HepG2 (cell line): ENCODE results near the gene DDAH1. TPM values are rescaled to one million over a fixed set of nuclear protein-coding genes. Genes with fewer than 3 reads are reported as not detected.

ENCODE experiments used
- ATAC-seq: fragments of 200-7000 bp; cut with Tn5 transposase; 3 replicates; pipeline ENCODE4 v1.9.1; 2020; ENCODE audit warnings: mild to moderate bottlenecking, moderate library complexity
- BruUV-seq: library from RNA; stranded (reverse); fragments of 400-500 nt; replicated peaks from 2 replicates; lab custom pipeline; 2021; lab: Mats Ljungman, UMichigan
- CTCF ChIA-PET: fragments of 300-600 bp; formaldehyde crosslinking; extraction: SDS; loops from one replicate; lab custom pipeline; 2021; ENCODE audit warnings: low total read pairs, inconsistent platforms, low intra/inter-chr PET ratio; lab: Yijun Ruan, JAX
- POLR2A ChIA-PET: fragments of 350-600 bp; sonication (Branson Sonifier 250); formaldehyde crosslinking; loops from one replicate; lab custom pipeline; 2020; ENCODE audit warnings: antibody characterized with exemption, inconsistent platforms; lab: Yijun Ruan, JAX
- DNase-seq: peaks from one replicate; pipeline ENCODE4 v3.0.0-alpha.2; 2015; ENCODE audit warnings: low spot score
- FAIRE-seq: peaks from 3 replicates; lab custom pipeline; 2011; peaks lifted over from hg19 to GRCh38; lab: Jason Lieb, UNC
- H2AFZ ChIP-seq: one replicate; pipeline ENCODE4 v1.6.1; 2011; ENCODE audit warnings: low read length, inconsistent platforms
- H3K27ac ChIP-seq: fragments of 300-600 bp; 3 replicates; pipeline ENCODE4 v1.8.0; 2011; ENCODE audit warnings: mixed run types, mild to moderate bottlenecking, mixed read lengths, low read length, inconsistent platforms; ENCODE audit not compliant: insufficient read depth; ENCODE audit errors: extremely low read length
- H3K27me3 ChIP-seq, 2 experiments: fragments of 200-600 bp in 1 of 2; 2 replicates in 1 of 2; 3 replicates in 1 of 2; pipeline versions ENCODE4 v1.6.0 to v1.8.0; 2011; ENCODE audit warnings: low read length in 2 of 2, mild to moderate bottlenecking in 2 of 2, moderate library complexity in 2 of 2, inconsistent platforms in 1 of 2; ENCODE audit not compliant: insufficient read depth in 2 of 2, control insufficient read depth in 1 of 2
- H3K36me3 ChIP-seq, 2 experiments: fragments of 200-600 bp in 1 of 2; replicated peaks in 1 of 2; 2 replicates in 1 of 2; 3 replicates in 1 of 2; pipeline versions ENCODE4 v1.5.1 to v1.8.0; 2011; ENCODE audit warnings: low read length in 2 of 2, inconsistent platforms in 1 of 2; ENCODE audit not compliant: insufficient read depth in 2 of 2, control insufficient read depth in 1 of 2
- H3K4me1 ChIP-seq: 2 replicates; pipeline ENCODE4 v1.5.1; 2012; ENCODE audit warnings: low read length, inconsistent platforms; ENCODE audit not compliant: insufficient read depth
- H3K4me2 ChIP-seq: 2 replicates; pipeline ENCODE4 v1.6.0; 2011; ENCODE audit warnings: low read depth, low read length, inconsistent platforms
- H3K4me3 ChIP-seq, 3 experiments: fragments of 200-600 bp in 1 of 3; sonication (generic), shearing (Covaris generic) in 1 of 3; replicated peaks in 1 of 3; 2 replicates each; pipeline ENCODE4 v1.5.1; 2011 to 2016; ENCODE audit warnings: low read length in 3 of 3, inconsistent platforms in 2 of 3, low read depth in 2 of 3, mild to moderate bottlenecking in 2 of 3, control low read depth in 1 of 3, mixed read lengths in 1 of 3; ENCODE audit not compliant: insufficient read depth in 1 of 3
- H3K79me2 ChIP-seq: one replicate; pipeline ENCODE4 v1.6.1; 2011; ENCODE audit warnings: low read length, inconsistent platforms; ENCODE audit not compliant: insufficient read depth
- H3K9ac ChIP-seq: 2 replicates; pipeline ENCODE4 v1.6.0; 2011; ENCODE audit warnings: mild to moderate bottlenecking, low read depth, low read length, inconsistent platforms; ENCODE audit not compliant: insufficient read depth
- H3K9me3 ChIP-seq: 2 replicates; pipeline ENCODE4 v1.5.1; 2012; ENCODE audit warnings: mild to moderate bottlenecking, low read length
- H4K20me1 ChIP-seq: 2 replicates; pipeline ENCODE4 v1.6.0; 2011; ENCODE audit warnings: inconsistent platforms, mild to moderate bottlenecking, low read length, moderate library complexity; ENCODE audit not compliant: insufficient read depth
- HNF4G ChIP-seq, 2 experiments: sonication (generic) in 1 of 2; formaldehyde crosslinking in 1 of 2; IDR thresholded peaks; 2 replicates each; pipeline versions ENCODE4 v1.4.0 to v1.6.1; 2011 to 2020; ENCODE audit warnings: borderline replicate concordance in 2 of 2, low read depth in 2 of 2, mild to moderate bottlenecking in 2 of 2, low read length in 1 of 2, missing genetic modification reagents in 1 of 2, moderate library complexity in 1 of 2
- JUND ChIP-seq: sonication (generic); formaldehyde crosslinking; IDR thresholded peaks from 2 replicates; pipeline ENCODE4 v1.8.0; 2022; ENCODE audit warnings: mild to moderate bottlenecking, missing genetic modification reagents
- KDM3A ChIP-seq: IDR thresholded peaks from 2 replicates; pipeline ENCODE4 v1.6.1; 2018; ENCODE audit warnings: low read depth, missing compliant biosample characterization
- PHF8 ChIP-seq: sonication (generic); formaldehyde crosslinking; IDR thresholded peaks from 2 replicates; pipeline ENCODE4 v1.5.0; 2020; ENCODE audit warnings: missing genetic modification reagents
- SMC3 ChIP-seq: IDR thresholded peaks from 2 replicates; pipeline ENCODE4 v1.6.1; 2011; ENCODE audit warnings: low read length, improper control_type of control experiment
- ZFP41 ChIP-seq: sonication (generic); formaldehyde crosslinking; IDR thresholded peaks from 2 replicates; pipeline ENCODE4 v1.4.0; 2020; ENCODE audit warnings: mild to moderate bottlenecking, missing genetic modification reagents, borderline replicate concordance
- ZKSCAN8 ChIP-seq: IDR thresholded peaks from 2 replicates; pipeline ENCODE4 v1.6.1; 2016; ENCODE audit warnings: borderline replicate concordance, missing genetic modification reagents, missing compliant biosample characterization
- ZNF160 ChIP-seq: sonication (generic); formaldehyde crosslinking; IDR thresholded peaks from 2 replicates; pipeline ENCODE4 v1.8.0; 2022; ENCODE audit warnings: mild to moderate bottlenecking, inconsistent platforms, missing genetic modification reagents
- ZNF253 ChIP-seq: sonication (generic); formaldehyde crosslinking; IDR thresholded peaks from 2 replicates; pipeline ENCODE4 v1.8.0; 2022; ENCODE audit warnings: mild to moderate bottlenecking, missing genetic modification reagents, borderline replicate concordance
- WGBS: methylation state at CpG from one replicate; pipeline ENCODE4 v1.1.6; 2017; ENCODE audit warnings: low lambda C conversion rate; 5-methylcytosine and 5-hydroxymethylcytosine counted together
- in situ Hi-C: cut with HindIII; loops from 2 replicates; pipeline ENCODE4 v1.10.0; 2017; ENCODE audit warnings: low pct_unique_long_range_greater_than_20kb; ENCODE audit not compliant: extremely low pct_ligation_motif_present
- intact Hi-C: fragments of 100-400 bp; cut with micrococcal nuclease; formaldehyde crosslinking; loops from one replicate; pipeline ENCODE4 v1.10.0; 2022; ENCODE audit not compliant: unreplicated experiment
- polyA plus RNA-seq, 8 experiments: library from polyadenylated mRNA; depleted of rRNA in 3 of 8; stranded (reverse) in 7 of 8; unstranded in 1 of 8; fragments of >200 nt; fragmentation: Illumina TruSeq in 4 of 8; extraction: Trizol in 4 of 8; gene quantifications; 2 replicates each; pipeline versions ENCODE4 v1.2.1 to v1.2.3, GENCODE V29; 2011 to 2016; ENCODE audit warnings: low read depth in 4 of 8, missing spikeins in 1 of 8, mixed read lengths in 1 of 8; ENCODE audit not compliant: insufficient read depth in 1 of 8
- total RNA-seq, 5 experiments: library from RNA; depleted of rRNA; stranded (reverse); fragments of >200 nt; fragmentation: Illumina TruSeq; extraction: Trizol; gene quantifications; 2 replicates each; pipeline ENCODE4 v1.2.3, GENCODE V29; 2016; ENCODE audit warnings: low read depth in 1 of 5
- TF ChIP-seq, protein P1 (sequence below): IDR thresholded peaks from 2 replicates; pipeline ENCODE4 v1.6.1; 2016; ENCODE audit warnings: low read depth
- TF ChIP-seq, protein P2 (sequence below): sonication (generic); formaldehyde crosslinking; IDR thresholded peaks from one replicate; pipeline ENCODE4 v1.5.1; 2020; ENCODE audit warnings: mild to moderate bottlenecking, missing genetic modification reagents; ENCODE audit errors: not compliant biosample characterization
- TF ChIP-seq, protein P3 (sequence below): sonication (generic); formaldehyde crosslinking; conservative IDR thresholded peaks from 2 replicates; pipeline ENCODE4 v1.5.0; 2020; ENCODE audit warnings: missing genetic modification reagents

DDAH1 gene
- total and polyA plus RNA-seq, 2 of the 13 experiments (the other 11 are each of a cell fraction or from before 2014, with no cell fraction given) = 39.7 to 64.4 TPM

DNA sequence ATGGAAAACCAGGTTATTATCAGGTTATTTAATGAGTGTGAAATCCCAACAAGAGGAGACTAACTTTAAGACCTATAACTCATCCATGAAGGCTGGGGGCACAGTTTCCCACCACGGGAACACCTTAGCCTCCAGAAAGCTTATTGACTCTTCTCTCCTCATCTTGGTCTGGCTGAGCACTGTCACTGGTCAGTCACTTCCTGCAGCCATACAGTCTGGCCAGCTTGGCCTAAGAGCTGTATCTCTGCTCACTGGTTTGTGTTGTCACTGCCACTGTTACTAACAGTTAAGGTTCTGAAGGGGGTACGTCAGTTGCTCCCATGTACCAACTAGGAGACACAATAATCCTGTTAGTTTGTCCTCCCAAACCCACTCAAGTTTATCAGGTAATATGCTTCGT is 16.7 kb upstream of the DDAH1 start:
- CTCF ChIA-PET = no interaction called here
- no peaks in the 10 kb centered on the region for H4K20me1 ChIP-seq
- 59% methylated on average over 3 of the region's 3 CpGs for WGBS
- no peak for TF ChIP-seq KDM3A (CRISPR knock-in tag)
- TF ChIP-seq, protein P1, sequence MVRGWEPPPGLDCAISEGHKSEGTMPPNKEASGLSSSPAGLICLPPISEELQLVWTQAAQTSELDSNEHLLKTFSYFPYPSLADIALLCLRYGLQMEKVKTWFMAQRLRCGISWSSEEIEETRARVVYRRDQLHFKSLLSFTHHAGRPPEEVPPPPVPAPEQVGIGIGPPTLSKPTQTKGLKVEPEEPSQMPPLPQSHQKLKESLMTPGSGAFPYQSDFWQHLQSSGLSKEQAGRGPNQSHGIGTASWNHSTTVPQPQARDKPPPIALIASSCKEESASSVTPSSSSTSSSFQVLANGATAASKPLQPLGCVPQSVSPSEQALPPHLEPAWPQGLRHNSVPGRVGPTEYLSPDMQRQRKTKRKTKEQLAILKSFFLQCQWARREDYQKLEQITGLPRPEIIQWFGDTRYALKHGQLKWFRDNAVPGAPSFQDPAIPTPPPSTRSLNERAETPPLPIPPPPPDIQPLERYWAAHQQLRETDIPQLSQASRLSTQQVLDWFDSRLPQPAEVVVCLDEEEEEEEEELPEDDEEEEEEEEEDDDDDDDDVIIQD = no peak
- TF ChIP-seq ZNF160 (CRISPR knock-in tag) = no peak
- no peak for TF ChIP-seq ZKSCAN8 (CRISPR knock-in tag)
- no peak for TF ChIP-seq PHF8 (CRISPR knock-in tag)
- TF ChIP-seq, protein P2, sequence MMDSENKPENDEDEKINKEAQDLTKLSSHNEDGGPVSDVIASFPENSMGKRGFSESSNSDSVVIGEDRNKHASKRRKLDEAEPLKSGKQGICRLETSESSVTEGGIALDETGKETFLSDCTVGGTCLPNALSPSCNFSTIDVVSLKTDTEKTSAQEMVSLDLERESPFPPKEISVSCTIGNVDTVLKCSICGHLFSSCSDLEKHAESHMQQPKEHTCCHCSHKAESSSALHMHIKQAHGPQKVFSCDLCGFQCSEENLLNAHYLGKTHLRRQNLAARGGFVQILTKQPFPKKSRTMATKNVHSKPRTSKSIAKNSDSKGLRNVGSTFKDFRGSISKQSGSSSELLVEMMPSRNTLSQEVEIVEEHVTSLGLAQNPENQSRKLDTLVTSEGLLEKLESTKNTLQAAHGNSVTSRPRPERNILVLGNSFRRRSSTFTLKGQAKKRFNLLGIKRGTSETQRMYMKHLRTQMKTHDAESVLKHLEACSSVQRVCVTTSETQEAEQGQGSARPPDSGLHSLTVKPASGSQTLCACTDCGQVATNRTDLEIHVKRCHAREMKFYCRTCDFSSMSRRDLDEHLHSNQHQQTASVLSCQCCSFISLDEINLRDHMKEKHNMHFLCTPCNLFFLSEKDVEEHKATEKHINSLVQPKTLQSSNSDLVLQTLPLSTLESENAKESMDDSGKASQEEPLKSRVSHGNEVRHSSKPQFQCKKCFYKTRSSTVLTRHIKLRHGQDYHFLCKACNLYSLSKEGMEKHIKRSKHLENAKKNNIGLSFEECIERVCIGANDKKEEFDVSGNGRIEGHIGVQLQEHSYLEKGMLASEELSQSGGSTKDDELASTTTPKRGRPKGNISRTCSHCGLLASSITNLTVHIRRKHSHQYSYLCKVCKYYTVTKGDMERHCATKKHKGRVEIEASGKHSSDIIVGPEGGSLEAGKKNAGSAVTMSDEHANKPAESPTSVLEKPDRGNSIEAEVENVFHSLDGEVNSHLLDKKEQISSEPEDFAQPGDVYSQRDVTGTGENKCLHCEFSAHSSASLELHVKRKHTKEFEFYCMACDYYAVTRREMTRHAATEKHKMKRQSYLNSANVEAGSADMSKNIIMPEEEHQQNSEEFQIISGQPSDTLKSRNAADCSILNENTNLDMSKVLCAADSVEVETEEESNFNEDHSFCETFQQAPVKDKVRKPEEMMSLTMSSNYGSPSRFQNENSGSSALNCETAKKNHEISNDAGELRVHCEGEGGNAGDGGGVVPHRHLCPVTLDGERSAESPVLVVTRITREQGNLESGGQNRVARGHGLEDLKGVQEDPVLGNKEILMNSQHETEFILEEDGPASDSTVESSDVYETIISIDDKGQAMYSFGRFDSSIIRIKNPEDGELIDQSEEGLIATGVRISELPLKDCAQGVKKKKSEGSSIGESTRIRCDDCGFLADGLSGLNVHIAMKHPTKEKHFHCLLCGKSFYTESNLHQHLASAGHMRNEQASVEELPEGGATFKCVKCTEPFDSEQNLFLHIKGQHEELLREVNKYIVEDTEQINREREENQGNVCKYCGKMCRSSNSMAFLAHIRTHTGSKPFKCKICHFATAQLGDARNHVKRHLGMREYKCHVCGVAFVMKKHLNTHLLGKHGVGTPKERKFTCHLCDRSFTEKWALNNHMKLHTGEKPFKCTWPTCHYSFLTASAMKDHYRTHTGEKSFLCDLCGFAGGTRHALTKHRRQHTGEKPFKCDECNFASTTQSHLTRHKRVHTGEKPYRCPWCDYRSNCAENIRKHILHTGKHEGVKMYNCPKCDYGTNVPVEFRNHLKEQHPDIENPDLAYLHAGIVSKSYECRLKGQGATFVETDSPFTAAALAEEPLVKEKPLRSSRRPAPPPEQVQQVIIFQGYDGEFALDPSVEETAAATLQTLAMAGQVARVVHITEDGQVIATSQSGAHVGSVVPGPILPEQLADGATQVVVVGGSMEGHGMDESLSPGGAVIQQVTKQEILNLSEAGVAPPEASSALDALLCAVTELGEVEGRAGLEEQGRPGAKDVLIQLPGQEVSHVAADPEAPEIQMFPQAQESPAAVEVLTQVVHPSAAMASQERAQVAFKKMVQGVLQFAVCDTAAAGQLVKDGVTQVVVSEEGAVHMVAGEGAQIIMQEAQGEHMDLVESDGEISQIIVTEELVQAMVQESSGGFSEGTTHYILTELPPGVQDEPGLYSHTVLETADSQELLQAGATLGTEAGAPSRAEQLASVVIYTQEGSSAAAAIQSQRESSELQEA (CRISPR knock-in tag) = no peak
- no peak for TF ChIP-seq HNF4G (IDR thresholded peaks at IDR 0.05; ENCODE audit: borderline replicate concordance, low read depth, low read length)
- TF ChIP-seq HNF4G (CRISPR knock-in tag; IDR thresholded peaks at IDR 0.05; ENCODE audit: borderline replicate concordance, low read depth) = no peak
- no peak for TF ChIP-seq SMC3
- TF ChIP-seq ZNF253 = no peak
- TF ChIP-seq JUND = no peak
- TF ChIP-seq, protein P3, sequence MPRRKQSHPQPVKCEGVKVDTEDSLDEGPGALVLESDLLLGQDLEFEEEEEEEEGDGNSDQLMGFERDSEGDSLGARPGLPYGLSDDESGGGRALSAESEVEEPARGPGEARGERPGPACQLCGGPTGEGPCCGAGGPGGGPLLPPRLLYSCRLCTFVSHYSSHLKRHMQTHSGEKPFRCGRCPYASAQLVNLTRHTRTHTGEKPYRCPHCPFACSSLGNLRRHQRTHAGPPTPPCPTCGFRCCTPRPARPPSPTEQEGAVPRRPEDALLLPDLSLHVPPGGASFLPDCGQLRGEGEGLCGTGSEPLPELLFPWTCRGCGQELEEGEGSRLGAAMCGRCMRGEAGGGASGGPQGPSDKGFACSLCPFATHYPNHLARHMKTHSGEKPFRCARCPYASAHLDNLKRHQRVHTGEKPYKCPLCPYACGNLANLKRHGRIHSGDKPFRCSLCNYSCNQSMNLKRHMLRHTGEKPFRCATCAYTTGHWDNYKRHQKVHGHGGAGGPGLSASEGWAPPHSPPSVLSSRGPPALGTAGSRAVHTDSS (CRISPR knock-in tag) = no peak
- TF ChIP-seq ZFP41 (CRISPR knock-in tag) = no peak

More for the DNA sequence above, 16.7 kb upstream of the DDAH1 start:
- BruUV-seq = no TSS peak
- DNase-seq = no peak
- FAIRE-seq = no peak
- no peak; the same call in 1 of the 3 replicates for ATAC-seq
- Histone ChIP-seq H3K27me3 (no peaks in the 10 kb centered on the region), H3K4me3 (no peak overlapping the region), H3K4me1 (no peaks in the 10 kb centered on the region), H3K27ac (no peak overlapping the region), H3K4me2 (no peak overlapping the region), H2AFZ (no peak overlapping the region), H3K9ac (no peak overlapping the region), H3K9me3 (no peaks in the 10 kb centered on the region), H3K79me2 (no peaks in the 10 kb centered on the region), H3K36me3 (no peaks in the 10 kb centered on the region)
- POLR2A ChIA-PET = no interaction called here
- intact Hi-C loops (no loop called here), in situ Hi-C loops (no loop called here)
